ENCODE data around the gene SORCS2. TPM values are rescaled to one million over a fixed set of nuclear protein-coding genes. Genes with fewer than 3 reads are reported as not detected.

The SORCS2 gene
- total and polyA plus RNA-seq, 2 donors: 2.2 to 2.7 TPM

GRCh38 chr4:7381890-7382633 lies 189.7 kb downstream of the SORCS2 start:
- H3K4me1 ChIP-seq (ENCODE audit: control insufficient read depth in 2 of 2, insufficient read depth in 2 of 2, low read length in 2 of 2): peaks cover 0 to 6% of the 10 kb centered on the region in 2 donors
- WGBS: 95% methylated on average over 9 of the region's 9 CpGs
- H3K9me3 ChIP-seq (ENCODE audit: control insufficient read depth in 2 of 2, insufficient read depth in 1 of 2, low read length in 1 of 2): peaks cover 0 to 9% of the 10 kb centered on the region in 2 donors
- H3K27me3 ChIP-seq (ENCODE audit: control insufficient read depth in 2 of 2, insufficient read depth in 1 of 2, low read length in 1 of 2): no peaks in the 10 kb centered on the region
- H3K27ac ChIP-seq (ENCODE audit: low read depth in 1 of 2, low read length in 1 of 2): no peak overlapping the region
- no peaks in the 10 kb centered on the region for H3K36me3 ChIP-seq (ENCODE audit: control insufficient read depth in 2 of 2, insufficient read depth in 2 of 2, low read length in 1 of 2)
- DNase-seq (ENCODE audit: low read depth in 6 of 9, low spot score in 9 of 9): no peak
- H3K4me3 ChIP-seq (ENCODE audit: low read length in 2 of 2): no peak overlapping the region

GRCh38 chr4:7382634-7383014 lies 190.3 kb downstream of the SORCS2 start:
- Histone ChIP-seq H3K36me3 (ENCODE audit: control insufficient read depth in 2 of 2, insufficient read depth in 2 of 2, low read length in 1 of 2) (no peaks in the 10 kb centered on the region), H3K27ac (ENCODE audit: low read depth in 1 of 2, low read length in 1 of 2) (no peak overlapping the region), H3K4me3 (ENCODE audit: low read length in 2 of 2) (no peak overlapping the region), H3K27me3 (ENCODE audit: control insufficient read depth in 2 of 2, insufficient read depth in 1 of 2, low read length in 1 of 2) (no peaks in the 10 kb centered on the region), H3K9me3 (ENCODE audit: control insufficient read depth in 2 of 2, insufficient read depth in 1 of 2, low read length in 1 of 2) (peaks cover 0 to 9% of the 10 kb centered on the region in 2 donors), H3K4me1 (ENCODE audit: control insufficient read depth in 2 of 2, insufficient read depth in 2 of 2, low read length in 2 of 2) (peaks cover 0 to 6% of the 10 kb centered on the region in 2 donors)
- WGBS: 75% methylated on average over 8 of the region's 8 CpGs
- no peak for DNase-seq (ENCODE audit: low read depth in 6 of 9, low spot score in 9 of 9)

GRCh38 chr4:7383266-7383665 lies 190.9 kb downstream of the SORCS2 start:
- peaks cover 0 to 6% of the 10 kb centered on the region in 2 donors for H3K4me1 ChIP-seq (ENCODE audit: control insufficient read depth in 2 of 2, insufficient read depth in 2 of 2, low read length in 2 of 2)
- H3K4me3 ChIP-seq (ENCODE audit: low read length in 2 of 2): no peak overlapping the region
- no peak overlapping the region for H3K27ac ChIP-seq (ENCODE audit: low read depth in 1 of 2, low read length in 1 of 2)
- H3K27me3 ChIP-seq (ENCODE audit: control insufficient read depth in 2 of 2, insufficient read depth in 1 of 2, low read length in 1 of 2): no peaks in the 10 kb centered on the region
- no peaks in the 10 kb centered on the region for H3K36me3 ChIP-seq (ENCODE audit: control insufficient read depth in 2 of 2, insufficient read depth in 2 of 2, low read length in 1 of 2)
- DNase-seq (ENCODE audit: low read depth in 6 of 9, low spot score in 9 of 9): no peak
- whole genome bisulfite sequencing: 94% methylated on average over 8 of the region's 8 CpGs
- peaks cover 0 to 9% of the 10 kb centered on the region in 2 donors for H3K9me3 ChIP-seq (ENCODE audit: control insufficient read depth in 2 of 2, insufficient read depth in 1 of 2, low read length in 1 of 2)

- 87% methylated on average over 28 of the region's 28 CpGs for WGBS
- Histone ChIP-seq H3K9me3 (ENCODE audit: control insufficient read depth in 2 of 2, insufficient read depth in 1 of 2, low read length in 1 of 2) (peaks cover 0 to 9% of the 10 kb centered on the region in 2 donors), H3K27me3 (ENCODE audit: control insufficient read depth in 2 of 2, insufficient read depth in 1 of 2, low read length in 1 of 2) (no peaks in the 10 kb centered on the region), H3K36me3 (ENCODE audit: control insufficient read depth in 2 of 2, insufficient read depth in 2 of 2, low read length in 1 of 2) (no peaks in the 10 kb centered on the region), H3K4me1 (ENCODE audit: control insufficient read depth in 2 of 2, insufficient read depth in 2 of 2, low read length in 2 of 2) (peaks cover 0 to under 1% of the 10 kb centered on the region in 2 donors), H3K4me3 (ENCODE audit: low read length in 2 of 2) (no peak overlapping the region), H3K27ac (ENCODE audit: low read depth in 1 of 2, low read length in 1 of 2) (no peak overlapping the region)
- no peak for DNase-seq (ENCODE audit: low read depth in 6 of 9, low spot score in 9 of 9)
Observed at GRCh38 chr4:7384003-7384928, 191.9 kb downstream of the SORCS2 start.

GRCh38 chr4:7384929-7385890 lies 192.9 kb downstream of the SORCS2 start:
- H3K4me3 ChIP-seq (ENCODE audit: low read length in 2 of 2): no peak overlapping the region
- H3K27ac ChIP-seq (ENCODE audit: low read depth in 1 of 2, low read length in 1 of 2): no peak overlapping the region
- H3K27me3 ChIP-seq (ENCODE audit: control insufficient read depth in 2 of 2, insufficient read depth in 1 of 2, low read length in 1 of 2): no peaks in the 10 kb centered on the region
- H3K36me3 ChIP-seq (ENCODE audit: control insufficient read depth in 2 of 2, insufficient read depth in 2 of 2, low read length in 1 of 2): no peaks in the 10 kb centered on the region
- DNase-seq (ENCODE audit: low read depth in 6 of 9, low spot score in 9 of 9): no peak
- no peaks in the 10 kb centered on the region for H3K4me1 ChIP-seq (ENCODE audit: control insufficient read depth in 2 of 2, insufficient read depth in 2 of 2, low read length in 2 of 2)
- H3K9me3 ChIP-seq (ENCODE audit: control insufficient read depth in 2 of 2, insufficient read depth in 1 of 2, low read length in 1 of 2): peaks cover 0 to 9% of the 10 kb centered on the region in 2 donors
- 74% methylated on average over 12 of the region's 12 CpGs for WGBS

- Histone ChIP-seq H3K36me3 (ENCODE audit: control insufficient read depth in 2 of 2, insufficient read depth in 2 of 2, low read length in 1 of 2) (no peaks in the 10 kb centered on the region), H3K27me3 (ENCODE audit: control insufficient read depth in 2 of 2, insufficient read depth in 1 of 2, low read length in 1 of 2) (no peaks in the 10 kb centered on the region), H3K27ac (ENCODE audit: low read depth in 1 of 2, low read length in 1 of 2) (no peak overlapping the region), H3K9me3 (ENCODE audit: control insufficient read depth in 2 of 2, insufficient read depth in 1 of 2, low read length in 1 of 2) (peaks cover 0 to 9% of the 10 kb centered on the region in 2 donors), H3K4me3 (ENCODE audit: low read length in 2 of 2) (no peak overlapping the region), H3K4me1 (ENCODE audit: control insufficient read depth in 2 of 2, insufficient read depth in 2 of 2, low read length in 2 of 2) (no peaks in the 10 kb centered on the region)
- no peak for DNase-seq (ENCODE audit: low read depth in 6 of 9, low spot score in 9 of 9)
- 97% methylated on average over 6 of the region's 6 CpGs for WGBS
Observed at GRCh38 chr4:7387925-7388324, 195.6 kb downstream of the SORCS2 start.

GRCh38 chr4:7388627-7389026 lies 196.3 kb downstream of the SORCS2 start:
- no peak for DNase-seq (ENCODE audit: low read depth in 6 of 9, low spot score in 9 of 9)
- 89% methylated on average over 13 of the region's 13 CpGs for WGBS

GRCh38 chr4:7389101-7389701 lies 196.9 kb downstream of the SORCS2 start:
- DNase-seq (ENCODE audit: low read depth in 6 of 9, low spot score in 9 of 9): no peak
- Histone ChIP-seq H3K9me3 (ENCODE audit: control insufficient read depth in 2 of 2, insufficient read depth in 1 of 2, low read length in 1 of 2) (peaks cover 0 to 9% of the 10 kb centered on the region in 2 donors), H3K4me1 (ENCODE audit: control insufficient read depth in 2 of 2, insufficient read depth in 2 of 2, low read length in 2 of 2) (peaks cover 0 to 4% of the 10 kb centered on the region in 2 donors), H3K4me3 (ENCODE audit: low read length in 2 of 2) (no peak overlapping the region), H3K27me3 (ENCODE audit: control insufficient read depth in 2 of 2, insufficient read depth in 1 of 2, low read length in 1 of 2) (no peaks in the 10 kb centered on the region), H3K27ac (ENCODE audit: low read depth in 1 of 2, low read length in 1 of 2) (no peak overlapping the region), H3K36me3 (ENCODE audit: control insufficient read depth in 2 of 2, insufficient read depth in 2 of 2, low read length in 1 of 2) (no peaks in the 10 kb centered on the region)
- WGBS: 96% methylated on average over 15 of the region's 15 CpGs

More at GRCh38 chr4:7388627-7389026, 196.3 kb downstream of the SORCS2 start:
- Histone ChIP-seq H3K4me1 (ENCODE audit: control insufficient read depth in 2 of 2, insufficient read depth in 2 of 2, low read length in 2 of 2) (peaks cover 0 to under 1% of the 10 kb centered on the region in 2 donors), H3K36me3 (ENCODE audit: control insufficient read depth in 2 of 2, insufficient read depth in 2 of 2, low read length in 1 of 2) (no peaks in the 10 kb centered on the region), H3K27me3 (ENCODE audit: control insufficient read depth in 2 of 2, insufficient read depth in 1 of 2, low read length in 1 of 2) (no peaks in the 10 kb centered on the region), H3K4me3 (ENCODE audit: low read length in 2 of 2) (no peak overlapping the region), H3K9me3 (ENCODE audit: control insufficient read depth in 2 of 2, insufficient read depth in 1 of 2, low read length in 1 of 2) (peaks cover 0 to 9% of the 10 kb centered on the region in 2 donors), H3K27ac (ENCODE audit: low read depth in 1 of 2, low read length in 1 of 2) (no peak overlapping the region)

All from thymus (tissue), 11 donors.